HCEC 1CT (cell line): Measurements from ENCODE around the gene LIN52.

Experiments
- DNase-seq: peaks from one replicate; pipeline ENCODE4 v3.0.0-alpha.2; 2017

LIN52 gene

GRCh38 chr14:74195623-74196022 is 110.9 kb downstream of the LIN52 start:
- DNase-seq, result no peak

GRCh38 chr14:74198441-74199234 is 113.9 kb downstream of the LIN52 start:
- no peak for DNase-seq

GRCh38 chr14:74202113-74202512 is 117.4 kb downstream of the LIN52 start:
- DNase-seq, result no peak

- DNase-seq, result no peak
These were observed 118.9 kb downstream of the LIN52 start for GRCh38 chr14:74203639-74204038.

GRCh38 chr14:74204491-74204890 is 119.7 kb downstream of the LIN52 start:
- DNase-seq, result no peak

- no peak for DNase-seq
These were observed 121.1 kb downstream of the LIN52 start for GRCh38 chr14:74205882-74206281.

GRCh38 chr14:74207943-74208342 is 123.2 kb downstream of the LIN52 start:
- no peak for DNase-seq

GRCh38 chr14:74208642-74209041 is 123.9 kb downstream of the LIN52 start:
- no peak for DNase-seq

- DNase-seq, result no peak
These were observed 127.3 kb downstream of the LIN52 start for GRCh38 chr14:74211945-74212580.

GRCh38 chr14:74213907-74214803 is 129.4 kb downstream of the LIN52 start:
- DNase-seq, result no peak

- DNase-seq, result no peak
These were observed 131.9 kb downstream of the LIN52 start for GRCh38 chr14:74216671-74217070.

- DNase-seq, result peak; percentile 35
These were observed 133.1 kb downstream of the LIN52 start for GRCh38 chr14:74217672-74218448.

GRCh38 chr14:74218462-74218861 is 133.7 kb downstream of the LIN52 start:
- no peak for DNase-seq

- DNase-seq, result no peak
These were observed 134.8 kb downstream of the LIN52 start for GRCh38 chr14:74219277-74220205.

GRCh38 chr14:74220991-74221390 is 136.2 kb downstream of the LIN52 start:
- no peak for DNase-seq

GRCh38 chr14:74221741-74222140 is 137.0 kb downstream of the LIN52 start:
- DNase-seq, result no peak

- DNase-seq, result no peak
These were observed 138.3 kb downstream of the LIN52 start for GRCh38 chr14:74223016-74223415.

GRCh38 chr14:74231784-74232183 is 147.0 kb downstream of the LIN52 start:
- DNase-seq, result no peak

- DNase-seq, result no peak
These were observed 150.3 kb downstream of the LIN52 start for GRCh38 chr14:74235017-74235416.

- DNase-seq, result peak; percentile 9
These were observed 152.7 kb downstream of the LIN52 start for GRCh38 chr14:74237441-74237840.
